Hematopoietic multipotent progenitor cell treated with erythropoietin and hydrocortisone succinate and interleukin-3 and kit ligand, for 8 days (in vitro differentiated cells): Measurements from ENCODE around the gene PCAT7.
A peak's percentile ranks its signal among the peaks of the same experiment; 100 is the strongest.
"Not testable (repeated sequence)": the region's sequence is repeated elsewhere in the genome, so short reads cannot be mapped to it uniquely, and the experiment has no call there.

Source experiments
- DNase-seq: peaks from one replicate; pipeline ENCODE4 v3.0.0-alpha.2; 2015

Gene PCAT7

GRCh38 chr9:94554439-94555331 is at the start of gene PCAT7:
Gene PCAT7 (plus strand): TSS chr9:94555083.
- DNase-seq = peak; percentile 38

- DNase-seq = not testable (repeated sequence)
These were observed 48.5 kb upstream of the PCAT7 start for GRCh38 chr9:94506370-94506769.

- DNase-seq = no peak
These were observed 47.2 kb upstream of the PCAT7 start for GRCh38 chr9:94507531-94508258.

- DNase-seq = no peak
These were observed 43.5 kb upstream of the PCAT7 start for GRCh38 chr9:94511134-94511954.

GRCh38 chr9:94511955-94512265 is 43.0 kb upstream of the PCAT7 start:
- DNase-seq = no peak

- no peak for DNase-seq
These were observed 40.2 kb upstream of the PCAT7 start for GRCh38 chr9:94514722-94515121.

GRCh38 chr9:94517254-94517653 is 37.6 kb upstream of the PCAT7 start:
- DNase-seq = no peak

GRCh38 chr9:94525396-94526035 is 29.4 kb upstream of the PCAT7 start:
- no peak for DNase-seq

GRCh38 chr9:94526271-94526670 is 28.6 kb upstream of the PCAT7 start:
- no peak for DNase-seq

GRCh38 chr9:94526951-94527350 is 27.9 kb upstream of the PCAT7 start:
- DNase-seq = no peak

GRCh38 chr9:94528886-94529285 is 26.0 kb upstream of the PCAT7 start:
- DNase-seq = no peak

GRCh38 chr9:94533155-94533554 is 21.7 kb upstream of the PCAT7 start:
- no peak for DNase-seq

GRCh38 chr9:94533601-94534000 is 21.3 kb upstream of the PCAT7 start:
- no peak for DNase-seq

- DNase-seq = no peak
These were observed 20.0 kb upstream of the PCAT7 start for GRCh38 chr9:94534901-94535300.

- no peak for DNase-seq
These were observed 16.0 kb upstream of the PCAT7 start for GRCh38 chr9:94538908-94539307.

GRCh38 chr9:94544335-94544734 is 10.5 kb upstream of the PCAT7 start:
- DNase-seq = not testable (repeated sequence)

- no peak for DNase-seq
These were observed 8.9 kb upstream of the PCAT7 start for GRCh38 chr9:94545940-94546339.

- no peak for DNase-seq
These were observed 1.6 kb upstream of the PCAT7 start for GRCh38 chr9:94553029-94553938.

- DNase-seq = peak; percentile 51
These were observed 825 bp upstream of the PCAT7 start for GRCh38 chr9:94554078-94554438.

- no peak for DNase-seq
These were observed 2.5 kb downstream of the PCAT7 start for GRCh38 chr9:94557376-94557775.

GRCh38 chr9:94560237-94560636 is 5.4 kb downstream of the PCAT7 start:
- no peak for DNase-seq

GRCh38 chr9:94563548-94563947 is 8.7 kb downstream of the PCAT7 start:
- no peak for DNase-seq
